Measurements from ENCODE around the gene TRAPPC1. TPM values are rescaled to one million over a fixed set of nuclear protein-coding genes. Genes with fewer than 3 reads are reported as not detected.

TRAPPC1 gene
- total RNA-seq, 4 donors from 2014 or later: 30.0 to 73.3 (median 48.3) TPM

DNA sequence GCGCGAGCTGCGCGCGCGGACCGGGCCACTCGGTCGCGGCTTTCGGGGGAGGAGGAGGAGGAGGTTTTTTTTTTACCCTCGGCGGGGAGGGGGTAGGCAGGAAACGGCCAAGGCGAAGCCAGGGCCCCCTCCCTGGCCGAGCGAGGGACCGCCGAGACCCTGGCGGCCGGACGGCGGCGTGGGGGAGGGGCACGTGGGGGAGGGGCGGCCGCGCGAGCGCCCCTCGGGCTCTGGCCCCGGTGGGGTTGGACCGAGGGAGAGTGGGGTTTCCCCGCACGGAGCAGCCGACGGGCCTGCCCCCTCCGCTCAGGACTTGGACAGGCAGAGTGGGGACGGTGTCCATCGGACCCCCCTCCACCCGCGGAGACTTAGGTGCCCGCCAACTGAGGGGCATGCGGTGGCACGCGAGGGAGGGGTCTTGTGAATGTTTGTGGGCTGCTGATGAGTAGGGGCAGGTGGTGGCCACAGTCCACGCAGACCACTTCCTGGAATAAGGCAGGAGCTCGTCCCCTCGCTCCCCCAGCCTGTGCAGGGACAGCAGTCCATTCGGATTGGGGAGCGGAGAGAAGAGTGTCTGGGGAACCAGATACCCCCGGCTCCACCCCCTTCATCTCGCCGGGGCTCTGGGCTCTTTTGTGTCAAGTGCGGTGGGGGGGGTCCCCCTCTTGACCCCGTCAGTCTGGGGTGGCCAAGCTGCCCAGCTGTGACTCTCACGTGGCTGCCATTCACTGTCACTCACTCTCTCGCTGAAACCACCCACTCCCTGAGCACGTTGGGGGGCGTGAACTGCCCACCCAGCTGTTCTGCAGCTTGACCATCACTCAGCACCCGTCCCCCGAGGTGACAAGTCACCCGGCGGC is 46.1 kb downstream of the TRAPPC1 start:
- DNase-seq (ENCODE audit: low spot score) (no peak), ATAC-seq (ENCODE audit: low FRiP score) (no peak)
- TF ChIP-seq CTCF (IDR thresholded peaks at IDR 0.05): no peak

GRCh38 chr17:7884581-7885366 is 47.0 kb downstream of the TRAPPC1 start:
- ATAC-seq (ENCODE audit: low FRiP score): no peak
- no peak for DNase-seq (ENCODE audit: low spot score)
- TF ChIP-seq CTCF (IDR thresholded peaks at IDR 0.05): no peak

DNA sequence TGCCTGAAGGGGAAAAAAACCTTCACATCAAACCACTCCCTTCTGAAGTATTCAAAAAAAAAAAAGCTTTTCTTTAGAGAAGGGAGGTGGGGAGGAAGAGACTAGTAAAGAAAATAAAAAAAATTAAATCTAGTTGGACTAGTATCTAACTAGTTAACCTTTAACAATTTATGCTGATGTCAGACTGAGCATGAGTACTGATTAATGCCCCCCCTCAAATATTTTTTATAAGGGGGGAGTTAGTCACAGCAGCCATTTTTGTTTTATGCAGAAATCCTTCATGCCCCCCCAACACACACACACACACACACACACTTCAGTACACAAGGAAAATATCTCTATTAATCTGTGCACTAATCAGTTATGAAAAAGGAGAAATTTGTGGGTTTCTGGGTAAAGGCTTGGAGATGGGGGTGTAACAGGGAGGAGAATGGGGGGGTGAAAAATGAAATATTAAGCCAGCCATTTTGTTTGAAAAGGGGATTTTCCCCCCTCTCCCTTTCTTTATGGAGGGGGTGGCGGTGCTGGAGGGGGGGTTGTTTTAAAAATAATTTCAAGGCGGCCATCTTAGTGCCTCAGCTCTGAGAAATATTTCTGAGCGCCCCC is 47.9 kb downstream of the TRAPPC1 start:
- no peak for DNase-seq (ENCODE audit: low spot score)
- TF ChIP-seq CTCF (IDR thresholded peaks at IDR 0.05): no peak
- ATAC-seq (ENCODE audit: low FRiP score): no peak

GRCh38 chr17:7882629-7883028 is 49.1 kb downstream of the TRAPPC1 start:
- DNase-seq (ENCODE audit: low spot score): no peak
- TF ChIP-seq CTCF (IDR thresholded peaks at IDR 0.05): no peak
- ATAC-seq (ENCODE audit: low FRiP score): no peak

DNA sequence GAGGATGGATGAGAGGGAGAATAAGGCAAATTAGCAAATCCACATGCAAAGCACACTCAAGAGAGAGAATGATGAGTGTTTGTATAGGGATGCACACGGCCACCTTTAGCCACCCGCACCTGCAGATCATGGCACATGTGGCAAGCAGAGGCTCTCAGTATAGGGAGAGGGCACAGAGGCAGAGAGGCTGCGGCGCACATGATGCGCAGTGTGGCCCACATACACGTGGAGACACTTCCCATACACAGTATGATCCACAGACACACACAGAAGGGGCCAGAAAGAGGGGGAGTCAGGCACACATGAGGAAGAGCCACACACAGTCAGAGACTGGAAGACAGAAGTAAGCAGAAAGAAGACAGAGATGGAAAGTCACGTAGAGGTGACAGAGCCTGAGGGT is 49.7 kb downstream of the TRAPPC1 start:
- TF ChIP-seq CTCF (IDR thresholded peaks at IDR 0.05): no peak
- ATAC-seq (ENCODE audit: low FRiP score) (no peak), DNase-seq (ENCODE audit: low spot score) (no peak)

DNA sequence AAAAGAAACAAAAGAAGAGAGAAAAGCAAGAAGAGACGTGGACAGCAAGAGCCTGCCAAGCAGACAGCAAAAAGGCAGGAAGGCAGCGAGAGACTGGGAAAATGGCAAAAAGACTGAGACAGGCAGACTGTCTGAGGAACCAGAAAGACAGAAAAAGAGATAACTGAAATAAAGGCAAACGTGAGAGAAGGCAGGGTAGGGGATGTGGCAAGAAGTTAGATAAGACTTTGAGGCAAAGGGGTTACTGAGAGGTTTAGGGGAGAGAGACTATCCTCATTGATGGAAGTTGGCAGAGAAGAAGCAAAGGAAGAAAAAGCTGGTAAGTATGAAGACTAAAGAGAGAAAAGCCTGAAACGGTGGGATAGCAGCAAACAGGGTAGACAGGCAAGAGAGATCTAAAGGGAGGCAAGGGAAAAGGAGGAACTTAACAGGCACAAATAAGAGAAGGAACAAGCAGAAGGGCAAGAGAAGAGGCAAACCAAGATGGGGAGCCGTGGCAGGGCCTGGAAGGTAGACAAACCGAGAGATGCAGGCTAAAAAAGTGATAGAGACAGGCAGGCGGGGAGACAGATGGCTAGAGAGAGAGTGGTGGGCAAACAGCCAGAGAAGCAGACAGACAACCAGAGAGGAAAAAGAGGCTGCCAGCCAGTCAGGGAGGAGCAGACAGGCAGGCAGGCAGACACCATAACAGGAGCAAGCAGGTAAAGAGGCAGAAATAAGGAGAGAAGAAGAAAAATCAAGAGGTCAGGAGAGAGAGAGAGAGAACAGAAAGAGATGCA is 50.3 kb downstream of the TRAPPC1 start:
- no peak for TF ChIP-seq CTCF (IDR thresholded peaks at IDR 0.05)
- ATAC-seq (ENCODE audit: low FRiP score): no peak
- no peak for DNase-seq (ENCODE audit: low spot score)

Small RNA genes lying within 50 kb of the gene (small RNA-seq; reads per million reads assigned to genes)
- gene SCARNA21: 2.2 reads per million, percentile 45 among the genes with 10 or more reads in this experiment

Other genes with a start within 250 kb of the TRAPPC1 start
- 10 to 100 TPM; 18.1 to 26.3 (median 19.3) TPM for gene TP53, start 244.5 kb downstream of the TRAPPC1 start, total RNA-seq
- gene WRAP53, start 243.5 kb downstream of the TRAPPC1 start, total RNA-seq: 1 to 10 TPM; 3.5 to 6.8 (median 4.3) TPM
- gene EFNB3, start 226.7 kb downstream of the TRAPPC1 start, total RNA-seq: 1 to 10 TPM in 3 of 4 donors, under 1 TPM in 1; 0.47 to 4.3 (median 2.4) TPM
- gene DNAH2, start 214.2 kb downstream of the TRAPPC1 start, total RNA-seq: under 1 TPM; 0.19 to 0.95 (median 0.65) TPM
- 10 to 100 TPM in 3 of 4 donors, 1 to 10 TPM in 1; 4.8 to 52.8 (median 34.6) TPM for gene KDM6B, start 97.7 kb downstream of the TRAPPC1 start, total RNA-seq
- gene TMEM88, start 76.9 kb downstream of the TRAPPC1 start, total RNA-seq: 10 to 100 TPM; 20.2 to 99.9 (median 24.6) TPM
- 100 to 1,000 TPM in 1 of 4 donors, 10 to 100 TPM in 3; 61.2 to 209 (median 68.2) TPM for gene NAA38, start 74.4 kb downstream of the TRAPPC1 start, total RNA-seq
- gene CYB5D1, start 73.9 kb downstream of the TRAPPC1 start, total RNA-seq: 10 to 100 TPM in 1 of 4 donors, 1 to 10 TPM in 3; 9.0 to 33.5 (median 9.3) TPM
- 10 to 100 TPM; 47.0 to 77.6 (median 57.3) TPM for gene CHD3, start 43.2 kb downstream of the TRAPPC1 start, total RNA-seq
- 10 to 100 TPM in 2 of 4 donors, 1 to 10 TPM in 2; 4.1 to 19.1 (median 9.7) TPM for gene RNF227, start 15.7 kb downstream of the TRAPPC1 start, total RNA-seq
- gene KCNAB3, start 2.1 kb downstream of the TRAPPC1 start, total RNA-seq: 1 to 10 TPM; 1.6 to 2.9 (median 2.6) TPM
- gene CNTROB, start 260 bp upstream of the TRAPPC1 start, total RNA-seq: 10 to 100 TPM; 14.8 to 24.7 (median 19.8) TPM
- under 1 TPM in 2 of 4 donors, not detected in 2; 0.09 to 0.12 TPM for gene GUCY2D, start 70.7 kb upstream of the TRAPPC1 start, total RNA-seq
- gene ALOX15B, start 107.1 kb upstream of the TRAPPC1 start, total RNA-seq: 1 to 10 TPM; 3.8 to 9.8 (median 8.2) TPM
- not detected for gene ALOX12B, start 155.8 kb upstream of the TRAPPC1 start, total RNA-seq
- gene ALOXE3, start 186.6 kb upstream of the TRAPPC1 start, total RNA-seq: under 1 TPM in 2 of 4 donors, not detected in 2; 0.09 to 0.24 TPM
- gene HES7, start 192.2 kb upstream of the TRAPPC1 start, total RNA-seq: under 1 TPM in 1 of 4 donors, not detected in 3; 0.46 TPM
- gene PER1, start 220.5 kb upstream of the TRAPPC1 start, total RNA-seq: 100 to 1,000 TPM in 2 of 4 donors, 10 to 100 TPM in 2; 78.8 to 169 (median 122) TPM
- gene VAMP2, start 231.0 kb upstream of the TRAPPC1 start, total RNA-seq: 10 to 100 TPM; 16.8 to 42.1 (median 21.2) TPM
- gene TMEM107, start 244.4 kb upstream of the TRAPPC1 start, total RNA-seq: 10 to 100 TPM; 10.9 to 78.4 (median 34.1) TPM

Measured in omental fat pad (tissue), 4 donors.